GM12891 (cell line): Measurements from ENCODE around the gene ARL4D.

Experiments used
- PAX5 ChIP-seq: IDR thresholded peaks from 2 replicates; pipeline ENCODE4 v1.6.1; 2011; ENCODE audit warnings: low read length, moderate library complexity, mild to moderate bottlenecking; ENCODE audit not compliant: insufficient read depth, severe bottlenecking
- POLR2A ChIP-seq: IDR thresholded peaks from 2 replicates; pipeline ENCODE4 v1.6.1; 2011; ENCODE audit warnings: low read depth, low read length, control low read depth
- POLR2AphosphoS5 ChIP-seq: IDR thresholded peaks from 2 replicates; pipeline ENCODE4 v1.6.1; 2011; ENCODE audit warnings: low read depth, low read length, control low read depth
- SPI1 ChIP-seq: IDR thresholded peaks from 2 replicates; pipeline ENCODE4 v1.6.1; 2011; ENCODE audit warnings: low read depth, low read length, control low read depth
- TAF1 ChIP-seq: IDR thresholded peaks from 2 replicates; pipeline ENCODE4 v1.6.1; 2011; ENCODE audit warnings: low read depth, low read length, control low read depth

DNA sequence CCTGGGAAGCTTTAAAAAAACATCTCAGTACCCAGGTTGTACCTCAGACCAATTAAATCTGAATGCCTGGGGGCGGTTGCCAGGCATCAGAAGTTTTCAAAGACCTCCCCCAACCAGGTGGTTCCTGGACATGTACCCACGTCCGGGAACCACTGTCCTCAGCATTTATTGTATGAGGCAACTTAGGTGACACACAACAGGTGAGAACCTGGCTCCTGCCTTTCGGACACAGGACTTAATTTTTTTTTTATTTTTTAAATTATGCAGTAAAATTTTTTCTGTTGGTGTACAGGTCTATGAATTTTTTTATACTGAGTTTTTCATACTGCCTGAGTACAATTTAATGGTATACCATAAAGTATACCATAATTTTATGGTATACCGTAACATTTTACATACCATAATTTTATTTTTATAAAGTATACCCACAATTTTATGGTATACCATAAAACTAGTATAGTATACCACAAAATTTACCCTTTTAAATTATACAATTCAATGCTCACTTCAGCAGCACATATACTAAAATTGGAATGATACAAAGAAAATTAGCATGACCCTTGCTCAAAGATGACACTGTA is 46.3 kb downstream of the ARL4D start:
- TF ChIP-seq POLR2A (no peak), TAF1 (no peak), POLR2AphosphoS5 (no peak), PAX5 (no peak), SPI1 (no peak)
